HG03354 (cell line): Measurements from ENCODE around the gene GATA5.

Experiments used
- ATAC-seq: cut with Tn5 transposase; IDR thresholded peaks from one replicate; pipeline ENCODE4 v1.9.1; 2021; ENCODE audit warnings: mild to moderate bottlenecking; ENCODE audit not compliant: unreplicated experiment, poor library complexity, severe bottlenecking

GATA5 gene

GRCh38 chr20:62475772-62476055 is at the start of gene GATA5:
TSS of gene GATA5 (minus strand) at chr20:62475995. CDS start at chr20:62475521, 474 bp downstream.
- no peak for ATAC-seq

- no peak for ATAC-seq
Measured at GRCh38 chr20:62525014-62525413, 49.2 kb upstream of the GATA5 start.

GRCh38 chr20:62524505-62524911 is 48.7 kb upstream of the GATA5 start:
- ATAC-seq = no peak

GRCh38 chr20:62523473-62524203 is 47.8 kb upstream of the GATA5 start:
- ATAC-seq = no peak

GRCh38 chr20:62522748-62523396 is 47.1 kb upstream of the GATA5 start:
- no peak for ATAC-seq

DNA sequence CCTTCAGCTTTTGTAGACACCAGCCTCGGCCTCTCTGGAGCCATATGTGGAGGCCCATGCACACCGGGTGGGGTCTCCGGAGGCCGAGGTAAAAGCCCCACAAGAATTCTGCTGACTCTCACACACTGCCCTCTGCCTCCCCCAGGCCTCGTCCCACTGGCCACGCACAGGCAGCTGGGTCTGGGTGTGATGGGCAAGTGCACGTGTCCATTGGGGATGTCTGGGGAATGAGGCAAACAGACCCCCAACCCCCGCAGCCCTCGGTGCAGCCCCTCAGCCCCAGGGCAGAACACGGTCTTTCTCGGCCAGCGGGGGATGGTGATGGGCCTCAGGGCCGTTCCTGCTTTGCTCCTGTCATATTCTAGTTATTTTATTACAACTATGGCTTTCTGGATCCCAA is 44.0 kb upstream of the GATA5 start:
- no peak for ATAC-seq

DNA sequence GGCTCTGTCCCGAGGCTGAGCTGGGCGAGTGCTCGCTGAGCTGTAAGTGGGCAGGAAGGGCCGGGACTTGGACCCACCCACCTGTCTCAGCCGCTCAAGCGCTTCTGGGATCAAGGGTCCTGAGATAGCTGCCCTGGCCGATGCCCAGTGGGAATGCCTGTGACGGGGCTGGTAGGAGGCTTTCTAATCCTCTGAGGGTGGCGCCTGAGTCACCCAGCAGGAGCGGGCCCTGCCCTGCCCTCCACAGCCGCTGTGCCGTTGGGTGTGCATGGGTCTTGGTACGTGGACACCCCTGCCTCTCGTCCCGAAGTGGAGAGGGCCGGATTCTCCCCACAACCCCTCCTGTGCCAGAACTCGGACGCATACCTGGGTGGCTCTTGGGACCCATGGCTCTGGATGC is 43.1 kb upstream of the GATA5 start:
- ATAC-seq = no peak

GRCh38 chr20:62517901-62518610 is 42.3 kb upstream of the GATA5 start:
- ATAC-seq = no peak

DNA sequence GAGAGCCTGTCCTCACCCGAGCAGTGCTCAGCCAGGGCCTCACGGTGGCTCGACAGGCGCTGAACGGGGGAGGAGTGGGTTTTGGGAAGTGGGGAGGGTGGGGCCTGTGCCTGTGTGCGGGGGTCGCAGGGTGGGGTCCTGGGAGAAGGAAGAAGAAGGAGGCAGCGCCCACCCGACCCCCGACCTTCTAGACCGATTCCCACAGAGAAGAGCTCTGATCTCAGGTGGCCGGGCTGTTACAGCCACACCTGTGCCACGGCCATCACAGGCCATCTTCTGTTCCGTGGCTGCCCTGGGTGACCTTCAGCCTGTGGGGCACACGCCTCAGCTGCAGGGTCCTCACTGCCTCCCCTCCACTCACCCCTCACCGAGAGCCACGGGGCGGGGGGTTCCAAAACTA is 41.4 kb upstream of the GATA5 start:
- ATAC-seq = no peak

- no peak for ATAC-seq
Measured at GRCh38 chr20:62516338-62516737, 40.5 kb upstream of the GATA5 start.

- ATAC-seq = no peak
Measured at GRCh38 chr20:62515826-62516225, 40.0 kb upstream of the GATA5 start.

- ATAC-seq = no peak
Measured at GRCh38 chr20:62515280-62515679, 39.5 kb upstream of the GATA5 start.

DNA sequence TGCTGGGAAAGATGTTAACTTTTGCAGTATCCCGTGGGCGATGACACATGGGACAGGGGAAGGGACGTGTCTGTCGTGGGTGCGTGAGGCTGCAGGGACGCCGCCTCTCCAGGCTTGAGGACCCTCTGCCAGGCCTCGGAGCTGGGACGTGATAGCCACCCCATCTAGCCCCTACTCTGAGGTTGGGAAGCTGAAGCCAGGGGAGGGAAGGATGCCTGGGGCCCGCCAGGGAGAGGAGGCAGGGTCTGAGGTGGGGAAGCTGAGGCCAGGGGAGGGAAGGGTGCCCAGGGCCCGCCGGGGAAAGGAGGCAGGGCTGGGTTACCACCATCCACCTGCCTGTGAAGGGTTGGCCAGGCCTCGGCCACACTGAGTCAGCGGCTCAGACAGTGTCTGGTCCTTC is 38.2 kb upstream of the GATA5 start:
- ATAC-seq = no peak

DNA sequence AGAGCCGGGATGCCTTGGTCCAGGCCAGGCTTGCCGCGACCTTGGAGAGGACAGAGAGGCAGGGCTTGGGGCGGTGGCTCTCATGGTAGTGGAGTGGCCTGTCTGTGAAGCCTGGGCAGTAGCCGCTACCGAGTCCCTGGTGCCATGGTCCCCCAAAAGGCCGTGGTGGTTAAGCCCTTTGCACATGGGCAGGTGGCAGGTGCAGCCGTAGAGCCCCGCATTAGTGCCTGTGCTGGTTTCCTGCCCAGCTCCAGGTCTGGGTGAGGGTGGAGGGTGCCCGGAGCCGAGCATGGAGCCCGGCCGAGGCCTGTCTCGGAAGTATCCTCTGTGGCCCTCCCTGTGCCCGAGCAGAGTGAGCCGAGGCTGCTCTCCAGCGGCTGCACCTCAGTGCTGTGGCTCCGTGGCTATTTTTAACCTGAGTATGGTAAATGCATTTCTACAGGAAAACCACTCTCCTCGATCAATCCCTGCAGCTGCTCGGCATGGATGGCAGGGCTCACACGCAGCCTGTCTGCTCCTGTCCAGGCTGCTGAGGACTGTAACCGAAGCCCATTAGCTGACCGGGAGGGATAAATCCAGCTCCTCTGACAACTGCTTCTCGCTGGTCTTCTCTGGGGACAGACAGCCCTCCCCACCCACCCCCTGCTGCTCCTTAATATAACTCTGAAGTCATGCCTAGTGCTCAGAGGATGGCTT is 36.3 kb upstream of the GATA5 start:
- ATAC-seq = no peak

- no peak for ATAC-seq
Measured at GRCh38 chr20:62511300-62511914, 35.6 kb upstream of the GATA5 start.

GRCh38 chr20:62508641-62509051 is 32.9 kb upstream of the GATA5 start:
- ATAC-seq = no peak

- ATAC-seq = no peak
Measured at GRCh38 chr20:62507991-62508640, 32.3 kb upstream of the GATA5 start.

DNA sequence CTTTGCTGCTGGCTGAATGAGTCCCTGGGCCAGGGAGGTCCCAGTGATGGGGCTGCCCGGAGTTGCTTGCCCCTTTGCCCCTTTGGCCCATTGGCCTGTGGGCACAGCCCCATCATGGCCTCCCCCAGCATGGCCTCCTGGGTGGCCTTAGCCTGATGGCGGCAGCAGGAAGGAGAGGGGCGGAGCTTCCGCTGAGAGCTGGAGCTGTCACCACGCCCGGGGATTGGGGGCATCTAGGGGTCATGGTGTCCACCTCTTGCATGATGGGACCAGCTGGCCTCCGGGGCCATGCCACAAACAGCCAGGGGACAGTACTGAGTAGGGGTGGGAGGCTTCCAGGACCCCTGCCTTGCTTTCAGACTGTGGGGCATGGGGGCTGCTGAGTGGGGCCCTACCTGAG is 31.5 kb upstream of the GATA5 start:
- ATAC-seq = no peak

GRCh38 chr20:62506791-62507190 is 31.0 kb upstream of the GATA5 start:
- ATAC-seq = no peak

- ATAC-seq = no peak
Measured at GRCh38 chr20:62506087-62506486, 30.3 kb upstream of the GATA5 start.
